GM18867 (cell line): Measurements from ENCODE around the gene LRRC75A.
"Not testable (repeated sequence)": the region's sequence is repeated elsewhere in the genome, so short reads cannot be mapped to it uniquely, and the experiment has no call there.

Experiments used
- ATAC-seq: cut with Tn5 transposase; IDR thresholded peaks from one replicate; pipeline ENCODE4 v1.9.1; 2021; ENCODE audit warnings: mild to moderate bottlenecking, moderate library complexity; ENCODE audit not compliant: unreplicated experiment

LRRC75A gene

GRCh38 chr17:16455997-16456741 is 35.8 kb downstream of the LRRC75A start:
- ATAC-seq, result no peak

GRCh38 chr17:16453493-16453851 is 38.5 kb downstream of the LRRC75A start:
- ATAC-seq, result no peak

GRCh38 chr17:16452268-16452667 is 39.7 kb downstream of the LRRC75A start:
- ATAC-seq, result not testable (repeated sequence)

GRCh38 chr17:16450028-16450427 is 42.0 kb downstream of the LRRC75A start:
- no peak for ATAC-seq

- ATAC-seq, result no peak
These were observed 42.8 kb downstream of the LRRC75A start for GRCh38 chr17:16449121-16449570.

GRCh38 chr17:16448490-16448889 is 43.5 kb downstream of the LRRC75A start:
- ATAC-seq, result no peak

- ATAC-seq, result no peak
These were observed 44.3 kb downstream of the LRRC75A start for GRCh38 chr17:16447676-16448075.

GRCh38 chr17:16446338-16446983 is 45.5 kb downstream of the LRRC75A start:
- no peak for ATAC-seq

GRCh38 chr17:16444258-16444886 is 47.6 kb downstream of the LRRC75A start:
- ATAC-seq, result no peak

GRCh38 chr17:16443511-16444257 is 48.3 kb downstream of the LRRC75A start:
- ATAC-seq, result no peak

GRCh38 chr17:16442594-16443510 is 49.1 kb downstream of the LRRC75A start:
- no peak for ATAC-seq

GRCh38 chr17:16442141-16442540 is 49.9 kb downstream of the LRRC75A start:
- no peak for ATAC-seq

- ATAC-seq, result no peak
These were observed 50.9 kb downstream of the LRRC75A start for GRCh38 chr17:16440901-16441629.

- not testable (repeated sequence) for ATAC-seq
These were observed 51.6 kb downstream of the LRRC75A start for GRCh38 chr17:16440354-16440753.

- ATAC-seq, result no peak
These were observed 52.1 kb downstream of the LRRC75A start for GRCh38 chr17:16439811-16440351.

GRCh38 chr17:16439303-16439791 is 52.6 kb downstream of the LRRC75A start:
- ATAC-seq, result peak; percentile 5

- ATAC-seq, result peak; percentile 82
These were observed 53.3 kb downstream of the LRRC75A start for GRCh38 chr17:16438557-16439302.

GRCh38 chr17:16438173-16438556 is 53.8 kb downstream of the LRRC75A start:
- peak; percentile 6 for ATAC-seq
